HG03280 (cell line): ENCODE results near the gene PCIF1.

Source experiments
- ATAC-seq: cut with Tn5 transposase; IDR thresholded peaks from one replicate; pipeline ENCODE4 v1.9.1; 2021; ENCODE audit warnings: mild to moderate bottlenecking, moderate library complexity; ENCODE audit not compliant: unreplicated experiment

The PCIF1 gene

DNA sequence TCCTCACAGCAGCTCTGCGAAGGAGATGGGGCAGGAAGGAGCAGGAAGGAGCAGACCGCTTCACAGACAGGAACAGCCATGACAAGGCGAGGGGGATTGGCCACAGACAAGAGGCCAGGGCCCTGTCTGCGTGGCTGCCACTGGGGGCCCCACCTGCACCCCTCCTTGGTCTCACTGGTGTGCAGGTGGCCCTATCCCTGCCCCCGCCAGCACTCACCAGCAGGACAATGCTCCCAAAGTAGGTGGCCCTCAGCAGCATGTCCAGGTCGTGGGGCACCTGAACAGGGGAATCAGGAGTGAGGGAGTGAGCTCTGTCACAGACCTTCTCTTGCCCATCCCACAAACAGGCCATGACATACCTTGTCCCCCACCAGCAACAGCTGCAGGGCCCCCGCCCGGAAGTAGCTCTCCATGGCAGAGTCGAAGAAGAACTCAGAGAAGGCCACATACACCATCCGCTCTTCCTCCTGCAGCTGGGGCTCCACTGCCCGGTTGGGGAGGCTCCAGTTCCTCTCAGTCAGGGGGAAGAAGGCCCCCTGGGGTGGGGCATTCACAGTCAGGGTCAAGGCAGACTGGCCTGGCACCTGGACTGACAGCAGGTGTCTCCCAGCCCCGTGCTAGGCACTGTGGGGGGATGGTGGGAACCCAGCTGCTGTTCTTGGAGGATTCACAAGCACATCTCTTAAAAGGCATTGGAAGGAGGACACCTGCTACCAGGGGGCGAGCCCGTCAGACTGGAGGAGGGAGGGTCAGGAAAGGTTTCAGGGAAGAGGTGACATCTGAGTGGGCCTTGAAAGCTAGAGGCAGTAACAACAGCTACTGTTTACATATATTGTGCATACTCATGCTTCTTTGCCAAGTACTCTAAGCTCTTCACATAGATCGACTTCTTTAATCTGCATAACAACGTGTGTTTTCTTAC lies 29.6 kb upstream of the PCIF1 start:
- no peak for ATAC-seq

DNA sequence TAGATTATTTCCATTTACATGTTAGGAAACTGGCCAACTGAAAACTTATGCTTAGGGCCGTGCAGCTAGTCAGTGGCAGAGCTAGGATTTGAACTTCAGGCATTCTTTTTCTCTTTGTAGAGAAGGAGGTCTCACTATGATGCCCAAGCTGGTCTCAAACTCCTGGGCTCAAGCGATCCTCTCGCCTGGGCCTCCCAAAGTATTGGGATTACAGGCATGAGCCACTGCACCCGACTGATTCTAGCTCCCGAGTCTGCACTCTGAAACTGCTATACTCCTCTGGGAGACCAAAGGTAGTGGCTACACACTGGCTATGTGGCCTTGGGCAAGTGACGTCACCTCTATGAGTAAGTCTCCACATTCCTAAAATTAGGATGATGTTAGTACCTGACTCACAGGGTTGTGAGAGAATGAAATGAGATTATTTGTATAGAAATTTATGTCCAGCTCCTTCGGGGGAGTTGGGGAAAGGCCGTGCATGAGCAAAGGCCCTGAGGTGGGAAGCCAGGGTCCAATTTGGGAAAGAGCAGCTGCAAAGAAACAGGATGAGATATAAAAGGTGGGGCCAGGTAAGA lies 28.9 kb upstream of the PCIF1 start:
- ATAC-seq, result no peak

- no peak for ATAC-seq
These were observed 27.1 kb upstream of the PCIF1 start for GRCh38 chr20:45907219-45907948.

GRCh38 chr20:45908084-45908483 lies 26.4 kb upstream of the PCIF1 start:
- no peak for ATAC-seq

- no peak for ATAC-seq
These were observed 25.1 kb upstream of the PCIF1 start for GRCh38 chr20:45909336-45909808.

- no peak for ATAC-seq
These were observed 24.4 kb upstream of the PCIF1 start for GRCh38 chr20:45909817-45910669.

DNA sequence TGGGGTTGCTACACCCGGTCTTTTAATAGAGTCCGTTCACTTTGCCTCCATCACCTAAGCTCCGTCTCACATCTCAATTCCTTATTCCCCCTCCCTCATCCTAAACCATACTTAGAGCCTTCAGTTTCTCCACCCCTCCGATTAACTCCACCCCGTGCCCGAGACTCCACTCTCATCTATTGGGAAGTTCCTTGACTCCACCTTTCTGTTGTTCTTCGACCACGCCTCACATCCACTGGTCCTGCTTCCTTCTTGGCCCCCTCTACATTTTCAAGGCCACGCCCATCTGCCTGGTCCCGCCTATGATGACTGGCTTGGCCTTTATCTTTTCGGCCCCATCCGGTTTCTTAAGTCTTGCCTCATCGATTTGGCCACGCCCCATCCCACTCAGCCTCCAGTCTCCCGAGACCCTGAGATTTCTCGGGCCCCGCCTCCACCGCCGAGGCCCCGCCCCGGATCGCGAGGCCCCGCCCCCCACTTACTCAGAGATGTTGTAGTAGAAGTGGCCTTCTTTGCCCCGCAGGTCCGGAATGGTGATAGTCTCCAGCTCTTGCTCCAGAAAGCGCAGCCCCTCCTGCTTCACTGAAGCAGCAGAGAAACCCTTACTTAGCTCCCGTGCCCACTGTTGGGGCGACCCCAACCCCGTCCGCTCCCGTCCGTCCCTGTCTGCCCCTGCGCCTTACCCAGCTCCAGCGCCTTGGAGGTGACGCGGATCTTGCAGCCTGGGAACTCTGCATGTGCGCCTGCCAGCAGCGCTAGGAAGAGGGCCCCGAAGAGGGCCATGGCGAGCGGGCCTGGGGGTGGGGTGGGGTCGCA lies 23.6 kb upstream of the PCIF1 start:
- peak; percentile 92 for ATAC-seq

DNA sequence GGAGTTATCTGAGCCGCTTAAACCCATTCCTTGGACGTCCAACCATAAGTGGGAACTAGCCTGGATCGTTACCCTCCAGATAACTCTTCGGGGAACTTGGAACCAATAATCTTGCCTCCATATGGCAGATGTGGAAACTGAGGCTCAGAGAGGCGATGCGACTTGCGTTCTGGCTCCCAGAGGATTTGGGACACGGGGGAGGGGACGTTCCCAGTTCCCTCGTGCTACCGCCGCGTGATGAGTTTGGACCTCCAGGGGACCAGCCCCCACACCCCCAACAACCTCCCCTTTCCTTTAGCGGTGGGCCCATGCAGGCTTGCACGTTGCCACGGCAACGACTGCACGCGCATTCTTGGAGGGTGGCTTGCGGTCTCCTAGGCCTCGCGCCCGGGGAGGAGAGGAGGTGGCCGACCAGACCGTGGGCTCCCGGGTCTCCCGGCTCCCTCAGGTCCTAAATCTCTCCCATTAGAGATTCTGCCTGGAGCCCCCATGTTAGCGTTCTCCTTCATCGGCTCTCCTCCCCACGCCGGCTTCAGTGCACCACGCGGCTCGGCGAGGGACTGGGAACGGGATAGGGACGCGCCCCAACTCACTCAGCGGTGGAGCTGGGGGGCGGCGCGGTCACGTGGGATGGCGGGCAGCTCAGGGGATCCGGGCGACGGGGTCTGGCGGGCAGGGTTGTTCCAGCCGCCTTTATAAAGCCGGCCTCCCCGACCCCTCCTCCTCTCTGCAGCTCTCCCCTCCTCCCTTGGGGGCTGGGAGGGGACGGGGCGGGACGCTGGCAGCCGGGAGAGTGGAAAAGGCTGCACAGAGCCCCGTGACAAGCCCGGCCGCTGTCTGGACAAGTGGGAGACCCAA lies 22.8 kb upstream of the PCIF1 start, which contains the start of gene PLTP:
Gene PLTP, minus strand, starts transcription at position 670 of the 858 bp plus-strand sequence. CDS start 703 bp downstream, outside the sequence.
- no peak for ATAC-seq

GRCh38 chr20:45912344-45912682 lies 22.2 kb upstream of the PCIF1 start:
- ATAC-seq, result no peak

DNA sequence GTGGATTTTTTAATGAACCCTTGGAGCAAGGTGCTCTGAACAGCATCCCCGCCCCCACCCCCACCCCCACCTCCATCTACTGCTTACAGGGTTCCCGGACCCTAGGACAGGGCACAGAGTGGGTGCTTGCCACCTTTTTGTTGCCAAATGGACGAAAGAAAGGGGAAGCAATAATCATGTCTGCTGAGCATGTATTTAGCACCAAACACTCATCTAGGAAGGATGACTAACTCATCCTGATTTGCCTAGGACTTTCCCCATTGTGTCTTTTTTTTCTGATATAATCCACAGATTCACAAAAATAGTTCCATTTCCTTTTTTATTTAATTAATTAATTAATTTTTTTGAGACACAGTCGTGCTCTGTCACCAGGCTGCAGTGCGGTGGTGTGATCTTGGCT lies 21.4 kb upstream of the PCIF1 start:
- ATAC-seq, result no peak

DNA sequence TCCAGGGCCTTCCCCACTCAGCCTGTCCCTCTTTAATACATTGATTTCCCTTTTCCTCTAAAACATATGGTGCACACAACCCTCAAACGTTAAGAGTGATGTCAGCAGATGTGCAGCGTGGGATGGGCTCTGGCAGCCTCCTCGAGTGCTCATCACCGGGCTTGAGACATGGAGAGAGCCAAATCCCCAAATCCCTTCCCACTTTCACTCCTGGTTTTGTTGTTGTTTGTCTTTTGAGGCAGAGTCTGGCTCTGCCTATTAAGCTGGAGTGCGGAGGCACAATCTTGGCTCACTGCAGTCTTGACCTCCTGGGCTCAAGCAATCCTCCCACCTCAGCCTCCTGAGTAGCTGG lies 16.7 kb upstream of the PCIF1 start:
- no peak for ATAC-seq

DNA sequence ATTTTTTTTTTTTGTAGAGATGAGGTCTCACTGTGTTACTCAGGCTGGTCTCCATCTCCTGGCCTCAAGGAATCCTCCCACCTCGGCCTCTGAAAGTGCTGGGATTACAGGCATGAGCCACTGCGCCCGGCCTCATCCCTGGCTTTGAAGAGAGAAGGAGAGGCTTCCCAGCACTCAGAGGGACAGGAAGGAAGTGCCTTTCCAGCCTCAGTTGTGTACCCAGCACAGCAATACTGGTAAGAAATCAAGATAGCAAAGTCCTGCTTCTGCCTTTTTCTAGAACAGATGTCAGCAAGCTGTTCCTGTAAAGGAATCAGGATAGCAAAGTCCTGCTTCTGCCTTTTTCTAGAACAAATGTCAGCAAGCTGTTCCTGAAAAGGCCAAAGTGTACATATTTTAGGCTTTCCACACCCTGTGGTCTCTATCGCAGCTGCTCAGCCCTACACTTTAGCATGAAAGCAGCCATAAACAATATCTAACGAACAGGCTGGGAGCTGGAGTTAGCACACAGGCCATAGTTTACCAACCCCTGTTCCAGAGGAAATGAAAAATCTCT lies 16.2 kb upstream of the PCIF1 start:
- no peak for ATAC-seq

DNA sequence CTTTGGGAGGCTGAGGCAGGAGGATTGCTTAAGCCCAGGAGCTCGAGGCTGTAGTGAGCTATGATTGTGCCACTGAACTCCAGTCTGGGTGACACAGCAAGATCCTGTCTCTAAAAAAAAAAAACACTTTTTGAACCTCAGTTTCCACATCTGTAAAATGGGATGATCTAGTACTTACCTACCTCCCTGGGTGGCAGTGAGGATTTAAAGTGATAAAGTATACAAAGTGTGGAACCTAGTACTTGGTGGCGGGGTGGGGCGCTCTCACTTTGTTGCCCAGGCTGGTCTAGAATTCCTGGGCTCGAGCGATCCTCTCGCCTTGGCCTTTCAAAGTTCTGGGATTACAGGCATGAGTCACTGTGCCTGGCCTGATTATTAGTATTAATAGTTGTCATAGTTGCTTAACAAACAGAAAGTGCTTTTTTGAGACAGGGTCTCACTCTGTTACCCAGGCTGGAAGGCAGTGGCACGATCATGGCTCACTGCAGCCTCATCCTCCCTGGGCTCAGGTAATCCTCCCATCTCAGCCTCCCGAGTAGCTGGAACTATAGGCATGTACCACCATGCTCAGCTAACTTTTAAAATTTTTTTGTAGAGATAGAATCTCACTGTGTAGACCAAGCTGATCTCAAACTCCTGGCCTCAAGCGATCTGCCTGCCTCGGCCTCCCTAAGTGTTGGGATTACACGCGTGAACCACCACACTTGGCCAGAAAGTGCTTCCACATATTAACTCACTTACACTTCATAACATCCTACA lies 15.5 kb upstream of the PCIF1 start:
- ATAC-seq, result no peak

DNA sequence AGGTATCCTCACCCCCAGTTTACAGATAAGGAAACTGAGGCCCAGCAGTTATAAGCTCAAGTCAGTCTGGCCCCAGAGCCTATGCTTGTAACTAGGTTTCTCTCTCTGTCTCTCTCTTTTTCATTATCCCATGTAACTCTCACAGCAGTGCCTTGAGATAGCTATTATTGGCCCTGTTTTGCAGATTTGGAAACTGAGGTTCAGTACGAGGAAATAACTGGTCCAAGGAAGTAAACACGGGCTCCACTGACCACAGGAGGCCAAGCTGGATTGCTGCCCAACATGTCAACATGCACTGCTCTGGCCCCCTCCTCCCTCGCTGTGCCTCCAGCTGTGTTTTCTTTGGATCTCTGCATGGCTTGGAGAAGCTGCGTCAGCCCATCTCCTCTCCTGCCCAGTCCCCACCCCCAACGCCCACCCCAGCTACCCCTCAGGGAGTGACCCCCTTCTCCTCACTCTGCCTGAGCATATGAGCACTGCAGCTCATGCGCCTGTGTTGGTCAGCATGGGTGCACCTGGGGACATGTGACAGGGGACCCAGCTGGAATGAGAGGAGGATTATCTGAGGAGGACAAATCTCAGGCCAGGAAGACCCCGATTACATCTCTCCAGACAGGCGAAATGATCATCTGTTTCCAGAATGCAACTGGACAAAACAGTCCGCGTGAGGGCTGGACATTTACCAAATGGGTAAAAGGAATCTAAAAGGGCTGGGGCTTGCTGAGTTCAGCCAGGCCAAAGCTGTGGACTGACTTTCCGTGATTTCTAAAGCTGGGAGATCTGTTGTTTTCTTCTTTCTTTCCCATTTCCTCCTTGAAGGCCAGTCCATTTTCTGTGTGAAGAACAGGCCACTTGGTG lies 14.7 kb upstream of the PCIF1 start:
- ATAC-seq, result no peak

GRCh38 chr20:45920462-45921336 lies 13.8 kb upstream of the PCIF1 start:
- ATAC-seq, result no peak
